Urothelium cell line (cell line): Measurements from ENCODE around the gene SLC2A4RG.

Experiments used
- DNase-seq: peaks from one replicate; pipeline ENCODE4 v3.0.0; 2011; ENCODE audit warnings: low spot score, mixed read lengths
- FAIRE-seq: peaks from 2 replicates; lab custom pipeline; 2011; peaks lifted over from hg19 to GRCh38; lab: Jason Lieb, UNC

SLC2A4RG gene

GRCh38 chr20:63739130-63740069 lies at the start of gene SLC2A4RG:
Gene SLC2A4RG (plus strand): TSS chr20:63739776. CDS start chr20:63739913, 137 bp downstream.
- no peak for FAIRE-seq
- DNase-seq, result peak; percentile 98

DNA sequence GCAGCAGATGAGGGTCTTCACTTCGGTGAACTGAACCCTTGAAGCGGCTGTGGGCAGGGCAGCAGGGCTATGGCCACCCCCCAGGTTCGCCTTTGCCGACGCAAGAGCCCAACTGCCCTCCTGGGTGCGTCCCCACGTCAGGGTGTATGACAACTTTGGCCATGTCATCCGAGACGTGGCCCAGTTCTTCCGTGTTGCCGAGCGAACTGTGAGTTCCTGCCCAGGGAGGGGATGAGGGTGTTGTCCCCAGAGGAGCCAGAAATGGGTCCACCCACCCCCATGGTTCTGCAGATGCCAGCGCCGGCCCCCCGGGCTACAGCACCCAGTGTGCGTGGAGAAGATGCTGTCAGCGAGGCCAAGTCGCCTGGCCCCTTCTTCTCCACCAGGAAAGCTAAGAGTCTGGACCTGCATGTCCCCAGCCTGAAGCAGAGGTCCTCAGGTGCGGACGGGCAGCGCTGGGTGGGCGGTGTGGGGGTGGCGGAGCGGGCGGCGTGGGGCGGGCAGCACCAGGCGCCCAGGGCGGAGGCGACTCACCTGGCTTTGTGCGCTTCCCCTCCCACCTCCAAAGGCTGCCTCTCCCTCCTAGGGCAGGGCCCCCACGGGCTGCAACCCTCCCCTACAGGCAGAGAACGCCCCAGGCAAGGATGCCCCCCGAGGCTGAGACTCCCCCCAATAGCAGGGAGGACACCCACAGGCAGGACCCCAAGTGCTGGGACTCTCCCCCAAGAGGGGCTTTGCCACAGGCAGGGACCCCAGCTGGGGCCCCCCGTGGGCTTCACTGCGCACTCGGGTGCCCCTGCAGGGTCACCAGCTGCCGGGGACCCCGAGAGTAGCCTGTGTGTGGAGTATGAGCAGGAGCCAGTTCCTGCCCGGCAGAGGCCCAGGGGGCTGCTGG lies 49.3 kb upstream of the SLC2A4RG start:
- DNase-seq (no peak), FAIRE-seq (no peak)

GRCh38 chr20:63690898-63691710 lies 48.5 kb upstream of the SLC2A4RG start:
- no peak for FAIRE-seq
- DNase-seq, result no peak

GRCh38 chr20:63691711-63692435 lies 47.7 kb upstream of the SLC2A4RG start:
- DNase-seq (no peak), FAIRE-seq (no peak)

GRCh38 chr20:63692436-63693082 lies 47.0 kb upstream of the SLC2A4RG start:
- DNase-seq, result peak; percentile 45
- no peak for FAIRE-seq

- DNase-seq (no peak), FAIRE-seq (peak; percentile 99)
Measured at GRCh38 chr20:63693083-63693732, 46.4 kb upstream of the SLC2A4RG start.

DNA sequence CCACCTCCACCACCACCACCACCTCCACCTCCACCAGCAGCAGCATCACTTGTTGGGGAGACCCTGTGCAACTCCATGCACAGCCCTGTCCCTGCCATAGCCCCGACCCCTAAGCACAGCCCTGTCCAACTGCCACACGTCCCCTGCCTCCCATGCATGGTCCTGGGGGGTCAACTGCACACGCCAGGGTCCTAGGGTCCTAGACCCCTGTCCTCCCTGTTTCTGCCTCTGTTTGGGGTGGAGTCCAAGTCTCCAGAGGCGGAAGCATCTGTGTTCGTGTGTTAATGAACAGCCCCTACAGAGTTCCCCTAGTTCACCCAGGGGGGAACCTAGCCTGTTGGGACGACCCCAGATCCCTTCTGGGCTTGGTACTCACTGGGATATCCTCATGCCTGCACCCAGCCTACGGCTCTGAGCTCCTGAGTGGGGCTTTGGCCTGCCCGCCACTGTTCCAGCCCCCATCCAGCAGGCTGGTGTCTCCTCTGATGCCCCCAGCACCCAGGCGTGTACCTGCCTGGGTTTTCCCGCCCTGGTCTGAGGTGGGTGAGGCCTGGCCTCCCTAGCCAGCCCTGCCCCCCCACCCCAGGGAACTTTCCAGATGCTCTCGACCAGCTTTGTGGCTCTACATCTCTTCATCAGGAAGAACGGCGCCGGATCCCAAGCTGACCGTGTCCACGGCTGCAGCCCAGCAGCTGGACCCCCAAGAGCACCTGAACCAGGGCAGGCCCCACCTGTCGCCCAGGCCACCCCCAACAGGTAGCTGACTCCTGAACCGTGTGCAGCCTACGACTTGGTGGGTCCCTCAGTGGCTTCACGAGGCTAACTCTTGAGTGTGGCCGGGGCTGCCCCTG lies 45.6 kb upstream of the SLC2A4RG start:
- no peak for DNase-seq
- FAIRE-seq, result no peak

- FAIRE-seq, result no peak
- no peak for DNase-seq
Measured at GRCh38 chr20:63694584-63695423, 44.8 kb upstream of the SLC2A4RG start.

GRCh38 chr20:63695424-63696305 lies 43.9 kb upstream of the SLC2A4RG start:
- no peak for FAIRE-seq
- DNase-seq, result no peak

GRCh38 chr20:63696306-63696627 lies 43.3 kb upstream of the SLC2A4RG start:
- DNase-seq (no peak), FAIRE-seq (no peak)

DNA sequence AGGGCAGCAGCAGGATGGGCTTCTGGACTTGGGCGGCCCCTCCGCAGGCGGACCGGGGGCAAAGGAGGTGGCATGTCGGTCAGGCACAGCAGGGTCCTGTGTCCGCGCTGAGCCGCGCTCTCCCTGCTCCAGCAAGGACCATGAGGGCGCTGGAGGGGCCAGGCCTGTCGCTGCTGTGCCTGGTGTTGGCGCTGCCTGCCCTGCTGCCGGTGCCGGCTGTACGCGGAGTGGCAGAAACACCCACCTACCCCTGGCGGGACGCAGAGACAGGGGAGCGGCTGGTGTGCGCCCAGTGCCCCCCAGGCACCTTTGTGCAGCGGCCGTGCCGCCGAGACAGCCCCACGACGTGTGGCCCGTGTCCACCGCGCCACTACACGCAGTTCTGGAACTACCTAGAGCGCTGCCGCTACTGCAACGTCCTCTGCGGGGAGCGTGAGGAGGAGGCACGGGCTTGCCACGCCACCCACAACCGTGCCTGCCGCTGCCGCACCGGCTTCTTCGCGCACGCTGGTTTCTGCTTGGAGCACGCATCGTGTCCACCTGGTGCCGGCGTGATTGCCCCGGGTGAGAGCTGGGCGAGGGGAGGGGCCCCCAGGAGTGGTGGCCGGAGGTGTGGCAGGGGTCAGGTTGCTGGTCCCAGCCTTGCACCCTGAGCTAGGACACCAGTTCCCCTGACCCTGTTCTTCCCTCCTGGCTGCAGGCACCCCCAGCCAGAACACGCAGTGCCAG lies 42.8 kb upstream of the SLC2A4RG start, which contains the start of gene TNFRSF6B:
Gene TNFRSF6B, plus strand, starts transcription at position 25 of the 729 bp plus-strand sequence. Its CDS starts 116 bp downstream, at position 141.
- FAIRE-seq (no peak), DNase-seq (no peak)

DNA sequence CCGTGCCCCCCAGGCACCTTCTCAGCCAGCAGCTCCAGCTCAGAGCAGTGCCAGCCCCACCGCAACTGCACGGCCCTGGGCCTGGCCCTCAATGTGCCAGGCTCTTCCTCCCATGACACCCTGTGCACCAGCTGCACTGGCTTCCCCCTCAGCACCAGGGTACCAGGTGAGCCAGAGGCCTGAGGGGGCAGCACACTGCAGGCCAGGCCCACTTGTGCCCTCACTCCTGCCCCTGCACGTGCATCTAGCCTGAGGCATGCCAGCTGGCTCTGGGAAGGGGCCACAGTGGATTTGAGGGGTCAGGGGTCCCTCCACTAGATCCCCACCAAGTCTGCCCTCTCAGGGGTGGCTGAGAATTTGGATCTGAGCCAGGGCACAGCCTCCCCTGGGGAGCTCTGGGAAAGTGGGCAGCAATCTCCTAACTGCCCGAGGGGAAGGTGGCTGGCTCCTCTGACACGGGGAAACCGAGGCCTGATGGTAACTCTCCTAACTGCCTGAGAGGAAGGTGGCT lies 42.2 kb upstream of the SLC2A4RG start:
- FAIRE-seq (no peak), DNase-seq (no peak)

DNA sequence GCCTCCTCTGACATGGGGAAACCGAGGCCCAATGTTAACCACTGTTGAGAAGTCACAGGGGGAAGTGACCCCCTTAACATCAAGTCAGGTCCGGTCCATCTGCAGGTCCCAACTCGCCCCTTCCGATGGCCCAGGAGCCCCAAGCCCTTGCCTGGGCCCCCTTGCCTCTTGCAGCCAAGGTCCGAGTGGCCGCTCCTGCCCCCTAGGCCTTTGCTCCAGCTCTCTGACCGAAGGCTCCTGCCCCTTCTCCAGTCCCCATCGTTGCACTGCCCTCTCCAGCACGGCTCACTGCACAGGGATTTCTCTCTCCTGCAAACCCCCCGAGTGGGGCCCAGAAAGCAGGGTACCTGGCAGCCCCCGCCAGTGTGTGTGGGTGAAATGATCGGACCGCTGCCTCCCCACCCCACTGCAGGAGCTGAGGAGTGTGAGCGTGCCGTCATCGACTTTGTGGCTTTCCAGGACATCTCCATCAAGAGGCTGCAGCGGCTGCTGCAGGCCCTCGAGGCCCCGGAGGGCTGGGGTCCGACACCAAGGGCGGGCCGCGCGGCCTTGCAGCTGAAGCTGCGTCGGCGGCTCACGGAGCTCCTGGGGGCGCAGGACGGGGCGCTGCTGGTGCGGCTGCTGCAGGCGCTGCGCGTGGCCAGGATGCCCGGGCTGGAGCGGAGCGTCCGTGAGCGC lies 41.6 kb upstream of the SLC2A4RG start:
- FAIRE-seq, result no peak
- no peak for DNase-seq

DNA sequence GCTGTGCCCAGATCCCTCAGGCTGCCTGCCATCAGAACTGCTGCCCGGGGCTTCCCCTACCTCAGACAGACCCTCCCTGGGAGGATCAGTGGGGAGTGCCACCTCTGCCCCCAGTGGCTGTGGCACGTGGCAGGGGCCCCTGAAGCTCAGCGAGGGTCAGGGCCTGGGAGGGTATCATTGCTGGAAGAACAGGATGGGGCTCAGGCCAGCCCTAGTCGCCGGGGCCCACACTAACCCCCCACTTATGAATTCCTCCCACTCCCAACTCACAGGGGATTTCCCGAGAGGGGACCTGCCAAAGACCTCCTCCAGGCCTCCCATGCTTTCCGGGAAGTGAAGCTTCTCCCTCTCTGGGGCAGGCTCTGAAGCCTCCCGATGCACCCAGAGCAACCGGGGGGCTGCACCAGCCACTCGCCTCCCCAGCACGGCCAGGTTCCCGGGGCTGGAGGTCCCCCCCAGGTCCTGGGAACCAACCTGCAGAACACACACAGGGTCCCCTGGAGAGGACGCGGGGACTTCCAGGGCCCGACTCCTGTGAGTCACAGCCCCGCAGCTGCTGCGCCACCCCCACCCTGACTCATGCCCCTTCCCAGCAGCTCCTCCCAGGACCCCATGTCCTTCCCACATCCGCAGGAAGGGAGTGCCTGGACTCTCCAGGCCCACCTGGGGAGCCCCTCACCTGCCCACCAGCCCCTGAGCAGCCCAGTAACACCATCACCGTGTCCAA lies 40.7 kb upstream of the SLC2A4RG start:
- DNase-seq (peak; percentile 93), FAIRE-seq (no peak)
